ENCODE data around the gene BMP7.
"Not testable (repeated sequence)": the region's sequence is repeated elsewhere in the genome, so short reads cannot be mapped to it uniquely, and the experiment has no call there.

Gene BMP7

GRCh38 chr20:57287007-57287880, 20.8 kb upstream of the BMP7 start:
- DNase-seq, result no peak

- no peak for DNase-seq
Observed at GRCh38 chr20:57283860-57284259, 17.4 kb upstream of the BMP7 start.

GRCh38 chr20:57282670-57283361, 16.4 kb upstream of the BMP7 start:
- no peak for DNase-seq

- no peak for DNase-seq
Observed at GRCh38 chr20:57281900-57282299, 15.5 kb upstream of the BMP7 start.

- DNase-seq, result no peak
Observed at GRCh38 chr20:57280221-57280620, 13.8 kb upstream of the BMP7 start.

GRCh38 chr20:57279548-57279947, 13.1 kb upstream of the BMP7 start:
- not testable (repeated sequence) for DNase-seq

- DNase-seq, result no peak
Observed at GRCh38 chr20:57278457-57278856, 12.0 kb upstream of the BMP7 start.

- DNase-seq, result no peak
Observed at GRCh38 chr20:57277398-57278105, 11.1 kb upstream of the BMP7 start.

GRCh38 chr20:57276221-57276620, 9.8 kb upstream of the BMP7 start:
- no peak for DNase-seq

- no peak for DNase-seq
Observed at GRCh38 chr20:57275813-57276212, 9.4 kb upstream of the BMP7 start.

GRCh38 chr20:57275334-57275733, 8.9 kb upstream of the BMP7 start:
- no peak for DNase-seq

- DNase-seq, result no peak
Observed at GRCh38 chr20:57274846-57275245, 8.4 kb upstream of the BMP7 start.

GRCh38 chr20:57274299-57274698, 7.9 kb upstream of the BMP7 start:
- no peak for DNase-seq

GRCh38 chr20:57272883-57273535, 6.6 kb upstream of the BMP7 start:
- DNase-seq, result no peak

- no peak for DNase-seq
Observed at GRCh38 chr20:57270204-57270984, 4.0 kb upstream of the BMP7 start.

GRCh38 chr20:57269148-57269984, 2.9 kb upstream of the BMP7 start:
- DNase-seq, result no peak

GRCh38 chr20:57268399-57269076, 2.1 kb upstream of the BMP7 start:
- no peak for DNase-seq

GRCh38 chr20:57267158-57267821, 849 bp upstream of the BMP7 start:
- DNase-seq, result no peak

- no peak for DNase-seq
Observed at GRCh38 chr20:57265997-57266290, 497 bp downstream of the BMP7 start.

GRCh38 chr20:57265336-57265996, 975 bp downstream of the BMP7 start:
- no peak for DNase-seq

Measured in CD4-positive, alpha-beta T cell treated with Interleukin-6 for 4 hours (primary cell).